C1 segment of cervical spinal cord (tissue), 14 donors: ENCODE data around the gene CXCR5.
"Not testable (repeated sequence)": the region's sequence is repeated elsewhere in the genome, so short reads cannot be mapped to it uniquely, and the experiment has no call there.

Experiments
- DNase-seq, 14 donors: peaks; one replicate each; lab custom pipeline; 2025; lab: John Stamatoyannopoulos, UW

The CXCR5 gene

GRCh38 chr11:118883368-118884071 is at the start of gene CXCR5:
CXCR5 (plus strand) TSS chr11:118883892; CDS start chr11:118883942, 50 bp downstream.
- DNase-seq: no peak

- DNase-seq: peak in 2 of 14 donors; percentile 14 to 16
These were observed 49.2 kb upstream of the CXCR5 start for GRCh38 chr11:118834427-118835028.

- DNase-seq: no peak
These were observed 45.8 kb upstream of the CXCR5 start for GRCh38 chr11:118837868-118838267.

- DNase-seq: no peak
These were observed 44.7 kb upstream of the CXCR5 start for GRCh38 chr11:118838905-118839553.

- DNase-seq: no peak
These were observed 42.0 kb upstream of the CXCR5 start for GRCh38 chr11:118841469-118842242.

- no peak for DNase-seq
These were observed 41.3 kb upstream of the CXCR5 start for GRCh38 chr11:118842369-118842768.

- DNase-seq: not testable (repeated sequence)
These were observed 40.8 kb upstream of the CXCR5 start for GRCh38 chr11:118842843-118843242.

- DNase-seq: no peak
These were observed 40.1 kb upstream of the CXCR5 start for GRCh38 chr11:118843565-118843964.

- no peak for DNase-seq
These were observed 38.3 kb upstream of the CXCR5 start for GRCh38 chr11:118845369-118845768.

GRCh38 chr11:118846181-118846935 is 37.3 kb upstream of the CXCR5 start:
- DNase-seq: no peak

- DNase-seq: no peak
These were observed 33.9 kb upstream of the CXCR5 start for GRCh38 chr11:118849825-118850224.

- DNase-seq: no peak
These were observed 31.7 kb upstream of the CXCR5 start for GRCh38 chr11:118851970-118852369.

GRCh38 chr11:118853678-118854077 is 30.0 kb upstream of the CXCR5 start:
- no peak for DNase-seq

- DNase-seq: no peak
These were observed 27.4 kb upstream of the CXCR5 start for GRCh38 chr11:118856314-118856713.

GRCh38 chr11:118857385-118857784 is 26.3 kb upstream of the CXCR5 start:
- no peak for DNase-seq

GRCh38 chr11:118859973-118860372 is 23.7 kb upstream of the CXCR5 start:
- DNase-seq: no peak

GRCh38 chr11:118868659-118869058 is 15.0 kb upstream of the CXCR5 start:
- no peak for DNase-seq

GRCh38 chr11:118870396-118871343 is 13.0 kb upstream of the CXCR5 start:
- peak in 12 of 14 donors; percentile 29 to 87 (median 70) for DNase-seq

GRCh38 chr11:118872403-118872821 is 11.3 kb upstream of the CXCR5 start:
- no peak for DNase-seq

GRCh38 chr11:118873804-118874203 is 9.9 kb upstream of the CXCR5 start:
- DNase-seq: no peak
